ENCODE results near the gene SDK1.
"Not testable (repeated sequence)": the region's sequence is repeated elsewhere in the genome, so short reads cannot be mapped to it uniquely, and the experiment has no call there.

The SDK1 gene

GRCh38 chr7:3682028-3682710, 381.1 kb downstream of the SDK1 start:
- DNase-seq: no peak

GRCh38 chr7:3683546-3684539, 382.8 kb downstream of the SDK1 start:
- no peak for DNase-seq

DNA sequence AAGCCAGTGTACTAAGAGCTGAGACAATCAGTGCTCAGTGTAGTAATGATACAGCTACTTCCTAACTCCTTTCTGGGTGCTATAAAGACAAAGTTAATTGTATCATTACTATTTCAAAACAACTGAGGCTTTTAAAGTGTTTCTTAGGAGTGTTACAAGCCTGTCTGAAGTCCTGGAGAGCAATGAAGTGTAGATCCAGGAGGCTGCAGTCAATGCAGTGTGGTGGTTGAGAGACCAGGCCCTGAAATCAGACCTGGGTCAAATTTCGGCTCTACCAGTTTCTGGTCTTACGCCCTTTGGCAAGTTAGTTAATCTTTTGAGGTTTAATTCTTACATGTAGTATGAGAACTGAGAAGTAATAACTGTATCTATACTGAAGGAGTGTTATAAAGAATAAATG, 387.0 kb downstream of the SDK1 start:
- no peak for DNase-seq

DNA sequence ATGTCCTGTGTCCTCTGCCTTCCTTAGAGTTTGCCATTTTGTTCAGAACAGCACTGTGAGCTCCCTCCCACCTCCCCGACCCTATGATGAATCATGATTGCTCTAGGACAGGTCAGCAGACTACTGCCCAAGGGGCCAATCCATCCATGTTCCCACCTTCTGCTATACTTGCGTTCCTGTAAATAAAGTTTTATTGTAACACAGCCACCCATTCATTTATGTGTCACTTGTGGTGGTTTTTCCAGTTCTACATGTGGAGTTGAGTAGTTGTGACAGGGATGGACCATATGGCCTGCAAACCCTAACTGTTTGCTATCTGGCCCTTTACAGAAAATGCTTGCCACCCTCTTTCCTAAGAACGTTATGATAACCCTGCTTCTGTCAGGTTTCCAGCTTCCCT, 387.8 kb downstream of the SDK1 start:
- no peak for DNase-seq

GRCh38 chr7:3691478-3692158, 390.6 kb downstream of the SDK1 start:
- no peak for DNase-seq

DNA sequence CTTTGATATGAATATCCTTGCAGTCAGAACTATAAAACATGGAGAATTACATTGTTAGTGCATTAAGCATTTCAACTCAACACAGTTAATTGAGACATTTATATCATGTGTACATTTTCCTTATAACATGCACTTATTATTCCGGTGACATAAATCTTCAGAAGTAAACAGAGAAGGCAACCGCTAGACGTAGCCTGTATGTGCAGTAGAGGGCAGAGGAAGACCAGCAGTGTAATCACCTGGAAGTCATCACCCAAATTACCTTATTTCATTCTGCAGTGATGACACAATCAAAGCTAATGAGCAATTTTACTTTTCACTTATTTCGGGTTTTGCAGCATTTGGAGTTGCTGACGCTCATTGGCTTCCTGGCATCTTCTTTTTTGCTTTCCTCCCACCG, 394.6 kb downstream of the SDK1 start:
- no peak for DNase-seq

DNA sequence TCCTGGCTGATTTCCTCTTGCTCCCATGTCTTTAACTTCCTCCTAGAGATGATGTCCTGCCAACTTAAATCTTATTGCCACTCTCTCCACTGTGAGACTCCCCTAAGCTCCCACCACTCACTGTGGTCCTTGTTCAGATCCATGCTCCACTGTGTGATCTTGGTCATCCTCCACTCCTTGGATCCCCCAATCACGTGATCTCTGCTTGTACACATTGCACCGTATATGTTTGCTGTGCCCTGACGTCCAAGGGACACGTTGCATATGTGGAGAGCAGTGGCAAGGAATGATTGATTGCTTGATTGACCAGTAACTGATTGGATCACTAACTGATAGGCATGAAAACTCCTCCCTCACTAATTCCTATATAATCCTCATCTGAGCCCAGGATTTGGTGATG, 395.1 kb downstream of the SDK1 start:
- no peak for DNase-seq

DNA sequence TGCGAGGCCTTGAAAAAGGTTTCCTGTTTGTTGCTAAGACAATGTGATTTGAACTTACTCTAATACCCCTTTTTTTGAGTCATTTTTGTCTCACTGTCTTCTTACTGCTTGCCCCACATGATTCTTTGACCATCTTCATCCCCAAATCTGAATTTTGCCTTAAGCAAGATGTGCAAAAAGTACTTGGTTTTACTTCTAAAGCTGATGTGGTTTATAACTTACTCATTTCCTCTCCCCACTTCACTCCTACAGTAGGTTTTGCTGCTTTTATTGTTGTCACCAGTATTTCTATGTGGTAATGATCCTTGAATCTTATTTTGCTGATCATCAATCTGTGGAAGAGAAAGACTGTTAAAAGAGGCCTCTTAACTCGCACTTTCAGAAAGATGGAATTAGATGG, 396.4 kb downstream of the SDK1 start:
- no peak for DNase-seq

GRCh38 chr7:3705258-3705657, 404.2 kb downstream of the SDK1 start:
- no peak for DNase-seq

- not testable (repeated sequence) for DNase-seq
Observed at GRCh38 chr7:3706091-3706490, 405.0 kb downstream of the SDK1 start.

- DNase-seq: no peak
Observed at GRCh38 chr7:3710122-3710521, 409.1 kb downstream of the SDK1 start.

DNA sequence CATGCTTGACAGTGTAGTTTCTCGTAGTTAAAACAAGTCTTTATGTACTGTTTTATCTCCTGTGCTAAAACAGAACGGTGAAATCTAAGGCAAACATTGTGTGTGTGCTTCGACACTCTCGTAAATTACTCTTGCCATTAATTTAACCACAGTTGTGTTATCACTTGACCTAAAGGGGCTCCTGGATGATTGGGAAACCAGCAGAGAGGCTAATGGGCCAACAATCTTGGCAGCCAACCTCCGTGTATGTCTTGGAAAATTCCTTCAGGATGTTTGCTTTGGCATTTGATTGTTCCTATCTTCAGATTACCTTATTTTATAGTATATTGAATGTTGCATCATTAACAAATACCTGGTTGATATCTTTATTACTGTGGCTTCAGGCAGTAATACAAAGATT, 409.5 kb downstream of the SDK1 start:
- DNase-seq: no peak

- peak; percentile 2 for DNase-seq
Observed at GRCh38 chr7:3712841-3713240, 411.8 kb downstream of the SDK1 start.

DNA sequence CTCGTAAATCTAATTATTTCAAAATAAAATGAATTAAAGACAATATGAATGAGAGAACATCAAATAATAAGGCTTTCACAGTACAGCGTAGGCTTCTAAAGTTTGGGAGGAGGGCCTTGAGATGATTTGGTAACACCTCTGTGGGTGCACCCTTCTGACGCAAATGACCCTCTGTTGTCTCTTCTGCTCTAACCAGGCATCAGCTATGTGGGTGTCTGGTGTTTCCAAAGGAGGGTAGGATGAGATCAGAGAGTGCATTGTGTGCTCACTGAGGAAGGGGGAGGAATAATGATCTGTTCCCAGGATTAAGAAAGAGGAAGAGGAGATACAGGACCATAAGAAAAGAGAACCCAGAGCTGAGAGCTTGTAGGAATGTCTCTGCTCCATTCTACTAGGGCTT, 420.4 kb downstream of the SDK1 start:
- no peak for DNase-seq

- peak; percentile 87 for DNase-seq
Observed at GRCh38 chr7:3722396-3722922, 421.4 kb downstream of the SDK1 start.

DNA sequence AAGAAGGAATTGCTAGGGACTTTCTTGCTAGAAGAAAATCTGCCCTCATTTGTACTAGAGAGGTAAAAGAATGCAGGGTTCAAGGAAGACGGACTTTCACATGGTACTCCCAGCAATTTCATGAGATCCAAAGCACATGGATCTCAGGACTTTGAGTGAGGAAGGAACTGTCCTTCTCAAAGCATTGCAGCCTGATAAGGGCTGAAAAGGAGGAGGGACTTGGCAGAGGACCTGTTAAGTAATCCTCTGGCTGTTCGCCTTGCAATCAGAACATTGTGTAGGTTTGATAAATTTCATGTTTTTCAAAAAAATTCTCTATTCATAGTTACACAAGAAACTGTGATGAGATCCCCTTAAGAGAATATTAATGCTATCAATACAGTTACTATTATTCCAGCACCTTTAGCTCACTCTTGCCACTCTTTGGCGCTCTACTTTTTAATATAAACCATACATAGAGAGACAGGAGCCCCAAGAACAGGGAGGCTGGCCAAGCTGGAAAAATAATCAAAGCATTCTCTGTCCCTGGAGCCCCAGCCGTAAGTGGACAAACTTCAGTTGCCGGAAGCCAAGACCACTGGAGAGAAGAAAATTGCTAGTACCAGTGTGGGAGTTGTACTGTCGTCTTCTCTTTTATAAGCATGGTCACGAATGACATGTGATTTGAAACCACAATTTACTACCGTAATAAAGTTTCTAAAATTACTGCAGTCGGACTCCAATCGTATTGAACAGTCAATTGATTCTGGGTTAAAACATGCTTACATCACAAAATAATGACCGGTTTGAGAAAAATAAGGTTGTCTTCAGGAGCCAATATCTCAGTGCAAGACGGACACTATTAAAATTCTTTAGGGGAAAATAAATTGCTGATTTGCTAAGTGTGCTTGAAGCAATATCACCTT, 424.4 kb downstream of the SDK1 start:
- DNase-seq: no peak

GRCh38 chr7:3730276-3730675, 429.2 kb downstream of the SDK1 start:
- DNase-seq: no peak

DNA sequence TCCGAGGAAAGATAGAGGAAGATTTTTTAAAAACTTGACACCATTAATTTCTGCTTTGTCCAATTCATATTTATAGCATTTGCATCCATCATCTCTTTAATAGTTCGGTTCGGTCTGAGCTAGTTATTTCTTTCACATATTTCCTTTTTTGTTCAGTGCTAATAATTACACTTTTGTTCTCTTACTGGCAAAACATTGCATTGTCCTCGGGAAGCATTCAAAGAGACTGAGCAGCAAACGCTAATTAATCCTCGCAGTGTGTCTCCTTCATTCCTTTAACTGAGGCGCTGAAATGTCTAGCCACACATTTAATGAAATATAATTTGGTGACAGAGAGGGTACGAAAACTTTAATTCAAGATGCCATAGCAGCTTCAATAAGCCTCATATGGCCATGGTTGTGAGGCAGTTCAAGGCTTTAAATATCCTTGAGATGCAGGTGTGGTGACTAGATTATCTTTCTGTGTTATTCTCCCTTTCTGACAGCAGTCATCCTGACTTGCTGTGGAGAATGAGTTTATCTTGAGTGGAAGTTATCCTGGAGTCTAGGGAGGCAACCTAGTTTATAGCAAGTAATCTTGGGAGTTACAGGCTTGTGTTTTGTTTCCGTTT, 431.4 kb downstream of the SDK1 start:
- DNase-seq: no peak

DNA sequence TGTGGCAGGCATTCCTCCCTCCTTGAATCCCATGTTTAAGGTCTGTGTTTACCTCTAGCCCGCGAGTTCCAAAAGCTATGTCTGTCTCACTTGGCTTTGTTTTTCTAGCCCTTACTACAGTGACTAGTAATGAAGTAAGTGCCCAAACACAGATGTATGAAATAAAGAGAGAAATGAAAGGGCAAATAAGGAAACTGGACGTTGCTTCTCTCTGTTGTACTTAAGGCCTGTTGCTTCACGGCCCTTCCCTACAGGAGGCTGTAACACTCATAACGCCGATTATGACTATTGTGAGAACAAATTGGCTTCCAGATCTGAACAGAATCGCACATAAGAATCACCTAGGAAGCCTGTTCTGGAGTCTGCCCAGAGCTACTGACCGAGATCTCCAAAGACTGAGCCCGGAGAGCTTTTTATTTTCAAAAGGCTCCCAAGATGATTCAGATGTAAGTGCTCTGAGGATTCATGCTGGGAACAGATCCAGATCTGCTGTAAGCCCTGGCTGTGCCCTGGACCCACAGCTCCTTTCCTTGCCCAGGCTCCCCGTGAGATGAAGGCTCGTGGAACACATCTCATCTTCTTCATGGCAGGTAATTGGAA, 432.6 kb downstream of the SDK1 start:
- no peak for DNase-seq

DNA sequence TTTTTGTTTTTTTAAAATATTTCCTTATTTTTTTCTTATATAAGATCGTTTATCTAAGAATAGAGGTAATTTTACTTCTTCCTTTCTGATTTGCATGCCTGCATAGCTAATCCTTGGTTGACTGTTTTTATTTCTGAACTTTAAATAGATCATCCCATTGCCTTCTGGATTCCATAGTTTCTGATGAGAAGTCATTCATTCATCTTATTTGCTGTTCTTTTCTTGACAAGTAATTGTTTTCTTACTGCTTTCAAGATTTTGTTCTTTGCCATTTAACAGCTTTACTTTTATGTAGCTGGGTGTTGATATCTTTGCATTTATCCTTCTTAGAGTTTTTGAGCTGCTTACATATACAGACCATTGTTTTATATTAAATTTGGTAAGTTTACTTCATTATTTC, 437.9 kb downstream of the SDK1 start:
- no peak for DNase-seq

DNA sequence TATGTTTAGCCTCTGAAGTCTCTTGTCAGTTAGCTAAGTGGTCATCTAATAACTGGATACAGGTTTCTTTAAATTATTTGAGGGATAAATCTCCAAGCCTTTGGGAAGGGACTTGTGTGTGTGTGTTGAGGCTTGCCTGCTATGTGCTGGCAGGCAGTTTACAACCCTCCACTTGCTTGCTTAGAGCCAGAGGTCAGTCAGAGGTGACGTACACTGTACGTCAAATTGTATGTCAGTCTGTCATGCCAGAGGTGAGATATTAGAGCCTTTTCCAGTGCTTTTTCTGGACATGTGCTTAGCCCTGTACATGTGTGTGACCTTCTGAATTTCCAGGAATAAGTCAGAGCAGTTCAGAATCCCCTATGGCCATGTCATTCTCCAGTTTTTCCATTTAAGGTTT, 438.9 kb downstream of the SDK1 start:
- no peak for DNase-seq

Measured in NCI-H345 (cell line).